GM12874 (cell line): ENCODE data around the gene SPATS2.

Source experiments
- TF ChIP-seq, protein P1 (sequence below): IDR thresholded peaks from 2 replicates; pipeline ENCODE4 v1.5.1; 2011; ENCODE audit warnings: low read depth, mild to moderate bottlenecking, control low read depth, low read length, moderate library complexity; ENCODE audit not compliant: insufficient read depth

Gene SPATS2

GRCh38 chr12:49565406-49566265 is 198.4 kb downstream of the SPATS2 start:
- TF ChIP-seq, protein P1, sequence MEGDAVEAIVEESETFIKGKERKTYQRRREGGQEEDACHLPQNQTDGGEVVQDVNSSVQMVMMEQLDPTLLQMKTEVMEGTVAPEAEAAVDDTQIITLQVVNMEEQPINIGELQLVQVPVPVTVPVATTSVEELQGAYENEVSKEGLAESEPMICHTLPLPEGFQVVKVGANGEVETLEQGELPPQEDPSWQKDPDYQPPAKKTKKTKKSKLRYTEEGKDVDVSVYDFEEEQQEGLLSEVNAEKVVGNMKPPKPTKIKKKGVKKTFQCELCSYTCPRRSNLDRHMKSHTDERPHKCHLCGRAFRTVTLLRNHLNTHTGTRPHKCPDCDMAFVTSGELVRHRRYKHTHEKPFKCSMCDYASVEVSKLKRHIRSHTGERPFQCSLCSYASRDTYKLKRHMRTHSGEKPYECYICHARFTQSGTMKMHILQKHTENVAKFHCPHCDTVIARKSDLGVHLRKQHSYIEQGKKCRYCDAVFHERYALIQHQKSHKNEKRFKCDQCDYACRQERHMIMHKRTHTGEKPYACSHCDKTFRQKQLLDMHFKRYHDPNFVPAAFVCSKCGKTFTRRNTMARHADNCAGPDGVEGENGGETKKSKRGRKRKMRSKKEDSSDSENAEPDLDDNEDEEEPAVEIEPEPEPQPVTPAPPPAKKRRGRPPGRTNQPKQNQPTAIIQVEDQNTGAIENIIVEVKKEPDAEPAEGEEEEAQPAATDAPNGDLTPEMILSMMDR = no peak

GRCh38 chr12:49566361-49566760 is 199.1 kb downstream of the SPATS2 start:
- TF ChIP-seq, protein P1 = no peak

DNA sequence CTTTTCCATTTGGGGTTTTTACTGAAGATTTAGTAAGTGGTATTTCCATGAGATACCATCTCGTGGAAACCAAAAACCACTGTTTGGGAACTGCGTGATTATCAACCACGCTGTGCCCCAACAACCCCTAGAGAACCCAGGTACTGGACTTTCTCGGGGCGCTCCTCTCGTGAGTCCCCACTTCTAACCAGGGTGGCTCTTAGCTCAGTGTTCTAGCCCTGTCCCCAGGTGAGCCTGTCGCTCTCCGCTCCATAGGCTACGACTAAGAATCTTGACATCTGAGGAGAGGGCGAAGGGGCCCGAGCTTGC is 200.0 kb downstream of the SPATS2 start:
- TF ChIP-seq, protein P1 = no peak

- TF ChIP-seq, protein P1 = no peak
Observed at GRCh38 chr12:49567611-49568441, 200.6 kb downstream of the SPATS2 start, which contains the start of gene MCRS1. Gene MCRS1 (minus strand): TSS chr12:49568142. CDS start chr12:49566731, 1,411 bp downstream.

DNA sequence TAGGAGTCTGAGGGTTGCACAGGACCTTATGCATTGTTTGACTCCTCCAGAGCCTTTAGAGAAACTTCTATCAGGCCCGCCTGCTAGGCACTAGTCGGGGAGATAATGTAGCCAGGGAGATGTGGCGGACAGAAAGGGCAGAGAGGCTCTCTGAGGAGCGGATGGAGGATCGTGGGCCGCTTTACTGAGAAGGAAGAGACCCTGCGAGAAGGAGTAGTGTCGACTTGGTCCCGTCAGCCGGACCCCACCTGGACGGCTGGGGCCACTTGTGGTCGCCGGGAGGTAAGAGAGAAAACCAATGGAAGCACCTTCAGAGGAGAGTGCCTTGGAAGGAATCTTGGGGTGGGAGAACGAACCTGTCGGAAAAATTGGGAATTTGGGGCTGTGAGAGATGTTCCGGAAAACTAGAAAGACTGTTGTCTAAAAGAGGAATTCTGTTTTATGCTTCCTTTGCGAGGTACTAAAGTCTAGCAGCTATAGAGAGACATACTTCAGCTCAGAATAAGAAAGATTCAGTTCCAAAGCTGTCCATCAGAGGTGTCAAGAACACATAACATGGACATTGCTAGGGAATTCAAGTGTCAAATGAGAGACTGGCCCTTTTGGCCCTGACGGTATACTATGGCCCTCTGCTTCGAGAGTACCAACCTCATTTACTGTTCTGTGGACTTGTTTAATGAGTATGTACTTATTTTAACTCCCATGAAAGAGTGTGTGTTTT is 201.3 kb downstream of the SPATS2 start:
- TF ChIP-seq, protein P1 = no peak
